GM12878 (cell line): ENCODE data around the gene FRMPD2. TPM values are rescaled to one million over a fixed set of nuclear protein-coding genes. Genes with fewer than 3 reads are reported as not detected.
A peak's percentile ranks its signal among the peaks of the same experiment; 100 is the strongest.

Experiments used
- ATF7 ChIP-seq: fragments of 450-650 bp; IDR thresholded peaks from 2 replicates; pipeline ENCODE4 v1.6.1; 2016; ENCODE audit warnings: low read depth, mild to moderate bottlenecking
- BACH1 ChIP-seq: fragments of 450-650 bp; IDR thresholded peaks from 2 replicates; pipeline ENCODE4 v1.6.1; 2017; ENCODE audit warnings: mild to moderate bottlenecking, borderline replicate concordance
- BCL3 ChIP-seq: IDR thresholded peaks from 2 replicates; pipeline ENCODE4 v1.6.1; 2011; ENCODE audit warnings: borderline replicate concordance, low read depth, mild to moderate bottlenecking, moderate library complexity, low read length; ENCODE audit not compliant: insufficient read depth, poor library complexity, severe bottlenecking
- CBFB ChIP-seq: IDR thresholded peaks from 2 replicates; pipeline ENCODE4 v1.6.1; 2016; ENCODE audit warnings: antibody characterized with exemption, low read depth
- CBX3 ChIP-seq: fragments of 200-600 bp; sonication (generic); IDR thresholded peaks from 2 replicates; pipeline ENCODE4 v1.6.1; 2016; ENCODE audit warnings: low read depth, borderline replicate concordance
- CHD2 ChIP-seq: IDR thresholded peaks from 2 replicates; pipeline ENCODE4 v1.6.1; 2011; ENCODE audit warnings: low read depth, low read length, improper control_type of control experiment, borderline replicate concordance
- EP300 ChIP-seq, 2 experiments: fragments of 150-350 bp in 1 of 2; IDR thresholded peaks; 2 replicates each; pipeline ENCODE4 v1.6.1; 2011 to 2012; ENCODE audit warnings: low read depth in 2 of 2, low read length in 2 of 2, borderline replicate concordance in 1 of 2, improper control_type of control experiment in 1 of 2, inconsistent platforms in 1 of 2; ENCODE audit not compliant: control insufficient read depth in 1 of 2
- GABPA ChIP-seq: IDR thresholded peaks from 2 replicates; pipeline ENCODE4 v1.6.1; 2014; ENCODE audit warnings: antibody characterized with exemption, low read depth, mild to moderate bottlenecking, inconsistent platforms
- JUNB ChIP-seq: IDR thresholded peaks from 2 replicates; pipeline ENCODE4 v1.6.1; 2016; ENCODE audit warnings: antibody characterized with exemption, mild to moderate bottlenecking
- KLF5 ChIP-seq: fragments of 450-650 bp; IDR thresholded peaks from 2 replicates; pipeline ENCODE4 v1.6.1; 2014; ENCODE audit warnings: mild to moderate bottlenecking; ENCODE audit not compliant: partially characterized antibody
- MLLT1 ChIP-seq: fragments of 450-650 bp; IDR thresholded peaks from 2 replicates; pipeline ENCODE4 v1.6.1; 2016; ENCODE audit warnings: mild to moderate bottlenecking
- MXI1 ChIP-seq: fragments of 150-350 bp; IDR thresholded peaks from 2 replicates; pipeline ENCODE4 v1.6.1; 2011; ENCODE audit warnings: low read depth, mild to moderate bottlenecking, inconsistent platforms, low read length, improper control_type of control experiment
- PAX5 ChIP-seq: IDR thresholded peaks from 2 replicates; pipeline ENCODE4 v1.6.1; 2011; ENCODE audit warnings: low read depth, low read length, borderline replicate concordance
- PAX8 ChIP-seq: fragments of 450-650 bp; IDR thresholded peaks from 2 replicates; pipeline ENCODE4 v1.6.1; 2017; ENCODE audit warnings: mild to moderate bottlenecking, moderate library complexity
- PKNOX1 ChIP-seq: fragments of 450-650 bp; IDR thresholded peaks from 2 replicates; pipeline ENCODE4 v1.6.1; 2016; ENCODE audit warnings: mild to moderate bottlenecking
- POU2F2 ChIP-seq: IDR thresholded peaks from 3 replicates; pipeline ENCODE4 v1.6.1; 2011; ENCODE audit warnings: low read depth, mild to moderate bottlenecking, low read length, borderline replicate concordance
- RBBP5 ChIP-seq: fragments of 200-600 bp; sonication (generic); conservative IDR thresholded peaks from 2 replicates; pipeline ENCODE4 v1.6.1; 2016
- SMARCA5 ChIP-seq: fragments of 450-650 bp; IDR thresholded peaks from 2 replicates; pipeline ENCODE4 v1.6.1; 2017; ENCODE audit warnings: mild to moderate bottlenecking
- TARDBP ChIP-seq: IDR thresholded peaks from 2 replicates; pipeline ENCODE4 v1.6.1; 2016; ENCODE audit warnings: borderline replicate concordance
- TBL1XR1 ChIP-seq: IDR thresholded peaks from 2 replicates; pipeline ENCODE4 v1.6.1; 2012; ENCODE audit warnings: low read depth, low read length, improper control_type of control experiment
- YY1 ChIP-seq: IDR thresholded peaks from 2 replicates; pipeline ENCODE4 v1.6.1; 2011; ENCODE audit warnings: low read depth, mild to moderate bottlenecking, low read length
- ZBTB11 ChIP-seq: fragments of 450-650 bp; formaldehyde crosslinking; IDR thresholded peaks from 2 replicates; pipeline ENCODE4 v1.5.0; 2022; ENCODE audit warnings: mild to moderate bottlenecking, missing genetic modification characterization
- ZNF217 ChIP-seq: fragments of 450-650 bp; IDR thresholded peaks from 2 replicates; pipeline ENCODE4 v1.6.1; 2017; ENCODE audit warnings: antibody characterized with exemption, mild to moderate bottlenecking
- ZSCAN29 ChIP-seq: fragments of 450-650 bp; IDR thresholded peaks from 2 replicates; pipeline ENCODE4 v1.6.1; 2017; ENCODE audit warnings: mild to moderate bottlenecking, moderate library complexity
- polyA plus RNA-seq, 11 experiments: library from polyadenylated mRNA; depleted of rRNA in 4 of 11; unstranded in 6 of 11; stranded (reverse) in 5 of 11; fragments of >200 nt; fragmentation: Nextera tagmentation in 4 of 11; fragmentation: Illumina TruSeq in 1 of 11; extraction: Ambion mirVana in 4 of 11; extraction: Trizol in 1 of 11; gene quantifications; 1 replicate in 1 of 11; 2 replicates in 10 of 11; pipeline versions ENCODE4 v1.2.1 to v1.2.3, GENCODE V29; 2011 to 2016; ENCODE audit warnings: inconsistent platforms in 2 of 11, missing spikeins in 2 of 11, low read depth in 1 of 11
- total RNA-seq, 4 experiments: library from RNA; depleted of rRNA in 3 of 4; stranded (reverse); fragments of >200 nt in 3 of 4; fragmentation: Illumina TruSeq in 1 of 4; extraction: Trizol in 1 of 4; gene quantifications; 2 replicates each; pipeline versions ENCODE4 v1.2.1 to v1.2.3, GENCODE V29; 2013 to 2021

FRMPD2 gene
- total and polyA plus RNA-seq, 10 of the 15 experiments (the other 5 are each of a cell fraction or from before 2014, with no cell fraction given), result 0.38 to 5.7 (median 1.4) TPM

GRCh38 chr10:48309711-48310226 lies 35.3 kb upstream of the FRMPD2 start (continued):
- peak; percentile 83 for TF ChIP-seq PKNOX1
- TF ChIP-seq RBBP5, result no peak
- 0 out of 4 replicates have a peak, but pooled peaks of 1 of the 2 experiments have one; percentile 11 for TF ChIP-seq EP300 (IDR thresholded peaks at IDR 0.05; ENCODE audit: borderline replicate concordance in 1 of 2, control insufficient read depth in 1 of 2, low read depth in 2 of 2, low read length in 2 of 2)
- TF ChIP-seq BACH1, result no peak
- TF ChIP-seq ZSCAN29, result no peak
- TF ChIP-seq ZBTB11 (CRISPR knock-in tag), result no peak
- TF ChIP-seq CBFB, result no peak
- no peak for TF ChIP-seq YY1
- TF ChIP-seq CBX3, result no peak
- TF ChIP-seq TARDBP, result no peak
- no peak for TF ChIP-seq ATF7
- no peak for TF ChIP-seq TBL1XR1
- peak; percentile 81 for TF ChIP-seq JUNB
- TF ChIP-seq GABPA, result no peak
- TF ChIP-seq MXI1, result no peak
- TF ChIP-seq PAX5, result no peak
- no peak for TF ChIP-seq ZNF217
- TF ChIP-seq PAX8, result no peak
- no peak for TF ChIP-seq SMARCA5
- no peak for TF ChIP-seq BCL3
- TF ChIP-seq POU2F2, result no peak
- 0 out of 2 replicates have a peak, but pooled peaks have one; percentile 23 for TF ChIP-seq MLLT1
- TF ChIP-seq CHD2, result no peak
- TF ChIP-seq KLF5, result no peak
